Activated CD8-positive, alpha-beta memory T cell treated with anti-CD3 and anti-CD28 coated beads for 24 hours (primary cell): ENCODE results near the gene TAMALIN.

Experiments used
- DNase-seq: peaks from one replicate; pipeline ENCODE4 v3.0.0-alpha.2; 2020

Gene TAMALIN

GRCh38 chr12:52037248-52037861 is 30.6 kb downstream of the TAMALIN start:
- peak; percentile 67 for DNase-seq

DNA sequence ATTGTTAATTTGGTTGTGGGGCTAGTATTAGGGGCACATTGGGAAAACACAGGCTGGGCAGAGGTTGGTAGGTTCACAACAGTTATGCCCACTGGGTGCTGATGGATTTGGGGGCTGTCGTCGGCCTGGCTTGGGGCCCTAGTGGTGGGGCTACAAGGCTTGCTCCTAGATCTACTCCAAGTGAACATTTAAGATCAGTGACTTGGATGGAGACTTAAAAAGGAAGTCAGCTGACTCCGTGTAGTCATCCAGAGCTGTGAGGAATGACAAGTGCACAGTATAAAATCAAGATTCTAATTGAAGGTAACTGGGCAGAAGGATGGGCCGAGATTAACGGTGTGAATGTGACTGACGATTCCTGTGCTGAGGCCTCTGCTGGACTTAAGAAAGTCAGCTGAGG is 31.7 kb downstream of the TAMALIN start:
- DNase-seq, result no peak

- DNase-seq, result no peak
Measured at GRCh38 chr12:52041035-52041434, 34.3 kb downstream of the TAMALIN start.

GRCh38 chr12:52041695-52042123 is 35.0 kb downstream of the TAMALIN start:
- DNase-seq, result peak; percentile 72

DNA sequence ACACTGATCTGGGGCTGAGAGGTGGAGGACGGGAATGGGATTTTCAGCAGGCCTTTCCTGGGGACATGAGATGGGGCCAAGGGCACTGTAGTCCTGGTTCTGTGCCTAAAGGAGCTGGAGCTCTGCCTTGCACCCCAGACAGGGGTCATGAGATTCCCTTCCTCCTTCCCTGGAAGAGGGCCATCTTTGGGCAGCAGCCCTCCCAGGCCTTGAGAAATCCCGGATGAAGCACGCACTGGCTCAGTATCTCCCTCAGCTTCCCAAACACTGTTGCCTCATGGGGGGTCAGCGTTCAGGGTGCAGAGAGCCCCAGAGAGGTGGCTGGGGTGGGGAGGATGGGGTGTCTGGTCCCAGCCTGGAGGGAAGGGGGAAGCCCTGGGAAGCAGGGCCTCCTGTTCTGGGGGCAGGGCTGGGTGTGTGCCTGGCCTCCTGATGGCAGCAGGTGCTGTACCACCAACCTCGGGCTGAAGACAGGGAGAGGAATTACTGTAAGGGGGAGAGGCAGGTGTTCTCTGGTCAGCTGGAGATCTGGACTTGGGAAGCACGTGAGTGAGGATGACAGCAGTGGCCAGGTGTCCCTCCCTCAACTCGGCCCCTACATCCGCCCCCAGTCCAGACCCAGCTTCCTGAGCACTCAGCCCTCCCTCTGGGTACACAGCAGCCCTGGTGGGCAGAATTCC is 36.1 kb downstream of the TAMALIN start:
- no peak for DNase-seq

- no peak for DNase-seq
Measured at GRCh38 chr12:52043386-52044212, 36.9 kb downstream of the TAMALIN start.

- no peak for DNase-seq
Measured at GRCh38 chr12:52044292-52044983, 37.7 kb downstream of the TAMALIN start.

- DNase-seq, result no peak
Measured at GRCh38 chr12:52045794-52046199, 39.1 kb downstream of the TAMALIN start.

DNA sequence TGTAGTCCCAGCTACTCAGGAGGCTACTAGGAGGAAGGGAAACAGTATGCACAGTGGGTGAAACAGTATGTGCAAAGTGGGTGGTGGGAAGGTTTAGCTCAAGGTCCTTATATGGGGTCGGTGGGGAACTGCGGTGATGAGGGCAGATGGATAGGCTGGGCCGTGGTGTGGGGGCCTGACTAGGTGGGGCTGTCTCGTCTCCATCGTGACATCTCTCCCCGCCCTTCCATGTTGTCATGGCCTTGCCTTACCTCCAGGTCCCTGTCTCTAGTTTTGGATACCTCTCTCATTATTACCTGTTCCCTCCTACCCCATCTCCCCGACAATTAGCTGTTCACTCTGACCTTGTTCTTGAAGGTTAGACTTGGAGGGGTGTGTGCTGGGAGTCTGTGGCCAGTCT is 40.1 kb downstream of the TAMALIN start:
- DNase-seq, result no peak

DNA sequence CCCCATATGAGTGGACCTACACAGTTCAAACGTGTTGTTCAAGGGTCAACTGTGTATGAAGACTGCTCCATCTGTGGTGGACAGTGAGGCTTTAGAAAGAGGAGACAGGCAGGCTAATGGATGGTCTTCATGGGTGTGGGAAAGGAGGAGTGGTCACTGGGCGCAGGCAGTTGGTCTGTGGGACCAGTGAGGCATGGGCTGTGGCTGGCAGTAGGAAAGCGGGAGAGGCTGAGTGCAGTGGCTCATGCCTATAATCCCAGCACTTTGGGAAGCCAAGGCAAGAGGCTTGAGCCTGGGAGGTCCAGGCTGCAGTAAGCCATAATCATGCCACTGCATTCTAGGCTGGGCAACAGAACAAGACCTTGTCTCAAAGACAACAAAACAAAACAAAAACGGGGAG is 42.5 kb downstream of the TAMALIN start:
- no peak for DNase-seq

DNA sequence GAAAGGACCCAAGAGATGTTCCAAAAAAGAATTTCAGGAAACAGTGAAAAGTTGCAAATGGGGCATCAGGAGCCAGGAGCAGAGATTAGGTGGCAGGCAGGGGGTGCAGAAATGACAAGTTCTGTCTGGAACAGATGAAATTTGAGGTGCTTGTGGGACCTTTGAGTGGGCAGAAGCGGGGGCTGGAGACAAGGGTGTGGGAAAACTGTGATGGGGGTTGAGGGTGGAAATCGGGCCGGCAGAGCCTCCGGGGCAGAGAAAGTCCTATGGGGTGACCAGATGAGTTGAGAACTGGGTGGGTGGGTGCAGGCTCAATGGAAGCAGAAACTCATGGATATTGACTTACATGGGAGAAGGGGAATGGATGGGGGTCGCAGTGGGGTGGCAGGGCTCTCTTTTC is 42.9 kb downstream of the TAMALIN start:
- no peak for DNase-seq

DNA sequence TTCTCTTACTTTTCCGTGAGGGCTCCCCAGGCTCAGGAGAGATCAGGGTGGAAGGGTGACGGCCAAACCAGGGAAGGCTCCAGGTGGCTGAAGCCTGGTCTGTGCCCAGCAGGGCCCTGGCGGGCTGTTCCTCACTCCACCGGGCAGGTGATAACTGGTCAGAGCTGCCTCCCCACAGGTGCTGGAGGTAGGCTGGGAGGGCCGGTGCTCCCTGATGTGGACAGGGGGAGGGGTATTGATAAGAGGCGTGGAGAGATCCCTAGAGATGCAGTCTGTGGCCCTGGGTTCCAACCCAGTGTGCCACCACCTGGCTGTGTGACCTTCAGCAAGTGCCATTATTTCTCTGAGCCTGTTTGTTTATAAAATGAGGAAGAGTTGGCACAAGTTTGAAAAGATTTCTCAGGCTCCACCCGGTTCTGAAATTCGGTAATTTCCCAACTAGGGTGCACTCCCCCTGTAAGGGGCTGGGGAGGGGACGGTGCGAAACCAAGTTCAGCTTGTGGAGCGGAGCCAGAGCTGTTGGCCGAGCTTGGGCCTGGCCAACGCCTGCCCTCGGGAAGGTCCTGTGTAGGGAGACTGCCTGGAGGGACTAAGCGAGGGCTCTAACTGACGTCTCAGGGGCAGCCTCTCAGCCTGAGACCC is 43.5 kb downstream of the TAMALIN start:
- no peak for DNase-seq

DNA sequence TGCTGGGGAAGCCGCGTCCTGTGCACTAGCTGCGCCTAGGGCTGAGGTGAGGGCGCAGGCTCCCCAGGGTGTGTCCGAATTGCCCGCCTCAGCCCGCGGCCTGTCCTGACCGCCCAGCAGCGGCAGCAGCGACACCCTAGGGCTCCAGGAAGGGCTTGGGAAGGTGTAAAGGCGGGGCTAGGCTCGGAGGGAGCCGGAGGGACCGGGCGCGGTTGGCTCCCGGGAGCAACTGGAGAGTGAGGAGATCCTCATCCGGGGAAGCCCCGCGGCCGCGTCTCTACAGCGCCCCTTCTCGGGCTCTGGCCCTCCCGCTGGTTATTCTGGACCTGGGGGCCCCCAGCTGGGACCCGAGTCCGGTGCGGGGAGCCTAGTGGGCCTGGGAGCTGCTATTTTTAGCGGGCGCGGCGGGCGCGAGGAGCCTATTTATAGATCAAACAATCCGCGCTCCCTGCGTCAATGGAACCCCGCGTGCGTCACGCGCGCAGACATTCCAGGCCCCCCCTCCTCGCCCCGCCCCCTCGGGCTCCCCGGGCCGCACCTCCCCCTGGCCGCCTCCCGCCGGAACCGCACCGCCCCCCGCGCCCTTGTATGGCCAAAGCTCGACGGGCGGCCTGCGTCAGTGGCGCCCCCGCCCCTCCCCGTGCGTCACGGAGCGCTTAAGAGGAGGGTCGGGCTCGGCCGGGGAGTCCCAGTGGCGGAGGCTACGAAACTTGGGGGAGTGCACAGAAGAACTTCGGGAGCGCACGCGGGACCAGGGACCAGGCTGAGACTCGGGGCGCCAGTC is 44.2 kb downstream of the TAMALIN start, which contains the start of gene NR4A1:
Gene NR4A1, plus strand, starts transcription at position 685 of the 784 bp plus-strand sequence. CDS start 2,887 bp downstream, outside the sequence.
- DNase-seq, result peak; percentile 99

GRCh38 chr12:52052468-52053186 is 45.9 kb downstream of the TAMALIN start:
- no peak for DNase-seq

GRCh38 chr12:52053536-52054209 is 46.9 kb downstream of the TAMALIN start:
- DNase-seq, result no peak

- no peak for DNase-seq
Measured at GRCh38 chr12:52054231-52054832, 47.6 kb downstream of the TAMALIN start.

DNA sequence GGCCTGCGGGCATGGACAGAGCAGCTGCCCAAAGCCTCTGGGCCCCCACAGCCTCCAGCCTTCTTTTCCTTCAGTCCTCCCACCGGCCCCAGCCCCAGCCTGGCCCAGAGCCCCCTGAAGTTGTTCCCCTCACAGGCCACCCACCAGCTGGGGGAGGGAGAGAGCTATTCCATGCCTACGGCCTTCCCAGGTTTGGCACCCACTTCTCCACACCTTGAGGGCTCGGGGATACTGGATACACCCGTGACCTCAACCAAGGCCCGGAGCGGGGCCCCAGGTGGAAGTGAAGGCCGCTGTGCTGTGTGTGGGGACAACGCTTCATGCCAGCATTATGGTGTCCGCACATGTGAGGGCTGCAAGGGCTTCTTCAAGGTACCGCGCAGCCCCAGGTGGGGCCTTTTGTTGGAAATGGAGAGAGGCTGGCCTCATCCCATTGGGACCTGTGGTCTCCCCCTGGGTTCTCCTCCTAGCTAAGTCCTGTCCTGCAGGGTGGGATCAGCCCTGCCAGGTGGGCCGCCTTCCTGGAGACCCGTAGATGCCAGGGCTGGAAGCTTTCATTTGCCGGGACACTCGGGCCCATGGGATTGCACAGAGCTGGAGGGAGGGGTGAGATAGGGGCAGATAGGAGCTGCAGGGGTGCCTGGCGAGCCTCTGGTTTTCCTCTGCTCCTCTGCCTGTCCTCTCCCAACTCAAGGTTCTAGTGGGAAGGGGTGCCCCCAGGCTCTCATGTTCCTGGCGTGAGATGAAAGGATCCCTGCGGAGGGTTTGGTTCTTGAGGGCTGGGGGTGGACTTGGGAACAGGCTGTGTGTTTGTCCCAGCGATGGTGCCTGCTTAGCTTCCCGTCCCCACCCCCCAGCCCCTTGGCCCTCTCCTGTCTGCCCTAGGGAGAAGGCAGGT is 48.3 kb downstream of the TAMALIN start:
- no peak for DNase-seq

- no peak for DNase-seq
Measured at GRCh38 chr12:52055731-52056711, 49.3 kb downstream of the TAMALIN start.
